Suprapubic skin (tissue), 4 donors: ENCODE data around the gene XPO6. TPM values are rescaled to one million over a fixed set of nuclear protein-coding genes. Genes with fewer than 3 reads are reported as not detected.

Source experiments
- DNase-seq, 2 donors: peaks; one replicate each; pipeline ENCODE4 v3.0.0-alpha.2; 2019; ENCODE audit warnings: low spot score in 2 of 2
- H3K27ac ChIP-seq: fragments of 200-600 bp; sonication (generic); one replicate; pipeline ENCODE4 v1.5.1; 2019
- H3K27me3 ChIP-seq: fragments of 200-600 bp; sonication (generic); one replicate; pipeline ENCODE4 v1.5.1; 2019
- H3K36me3 ChIP-seq: fragments of 200-600 bp; sonication (generic); one replicate; pipeline ENCODE4 v1.5.1; 2019
- H3K4me1 ChIP-seq: fragments of 200-600 bp; sonication (generic); one replicate; pipeline ENCODE4 v1.5.1; 2019
- H3K4me3 ChIP-seq: fragments of 200-600 bp; sonication (generic); one replicate; pipeline ENCODE4 v1.5.1; 2019; ENCODE audit warnings: mild to moderate bottlenecking
- H3K9me3 ChIP-seq: fragments of 200-600 bp; sonication (generic); one replicate; pipeline ENCODE4 v1.5.1; 2019
- CTCF ChIP-seq, 2 donors: fragments of 200-600 bp in 1 of 2; fragments of 450-650 bp in 1 of 2; sonication (generic) in 1 of 2; IDR thresholded peaks; one replicate each; pipeline ENCODE4 v1.5.1; 2016 to 2019; ENCODE audit warnings: antibody characterized with exemption in 2 of 2, mild to moderate bottlenecking in 1 of 2, moderate library complexity in 1 of 2
- EP300 ChIP-seq: sonication (generic); formaldehyde crosslinking; IDR thresholded peaks from one replicate; pipeline ENCODE4 v1.6.1; 2017; ENCODE audit warnings: antibody characterized with exemption
- POLR2A ChIP-seq, 2 donors: fragments of 450-650 bp; IDR thresholded peaks; one replicate each; pipeline ENCODE4 v1.6.1; 2017; ENCODE audit warnings: antibody characterized with exemption in 2 of 2, mild to moderate bottlenecking in 2 of 2, moderate library complexity in 2 of 2
- POLR2AphosphoS5 ChIP-seq, 3 donors: sonication (generic); formaldehyde crosslinking; IDR thresholded peaks; one replicate each; pipeline ENCODE4 v1.6.1; 2017; ENCODE audit warnings: antibody characterized with exemption in 3 of 3
- WGBS: methylation state at CpG from one replicate; pipeline ENCODE4 v1.1.5; 2018; 5-methylcytosine and 5-hydroxymethylcytosine counted together
- total RNA-seq, 4 donors: library from RNA; depleted of rRNA; stranded (reverse); fragments of >200 nt; gene quantifications; one replicate each; pipeline ENCODE4 v1.1.0, GENCODE V29; 2016

The XPO6 gene
- total RNA-seq, 4 donors from 2014 or later = 78.6 to 161 (median 88.1) TPM

- Histone ChIP-seq H3K9me3 (no peaks in the 10 kb centered on the region), H3K4me1 (no peaks in the 10 kb centered on the region), H3K36me3 (peaks cover 78% of the 10 kb centered on the region), H3K27ac (no peak overlapping the region), H3K4me3 (no peak overlapping the region), H3K27me3 (no peaks in the 10 kb centered on the region)
- TF ChIP-seq POLR2AphosphoS5 (IDR thresholded peaks at IDR 0.05) = no peak
- no peak for TF ChIP-seq EP300
- no peak for TF ChIP-seq CTCF (IDR thresholded peaks at IDR 0.05)
- TF ChIP-seq POLR2A (IDR thresholded peaks at IDR 0.05) = no peak
- DNase-seq = no peak
- 89% methylated on average over 12 of the region's 12 CpGs for WGBS
Measured at GRCh38 chr16:28149011-28149888, 62.5 kb downstream of the XPO6 start.

GRCh38 chr16:28146536-28146935, 65.2 kb downstream of the XPO6 start:
- no peak for DNase-seq
- TF ChIP-seq POLR2AphosphoS5 (IDR thresholded peaks at IDR 0.05) = no peak
- TF ChIP-seq POLR2A (IDR thresholded peaks at IDR 0.05) = no peak
- no peak for TF ChIP-seq CTCF (IDR thresholded peaks at IDR 0.05)
- TF ChIP-seq EP300 = no peak
- Histone ChIP-seq H3K27ac (no peak overlapping the region), H3K4me1 (no peaks in the 10 kb centered on the region), H3K27me3 (no peaks in the 10 kb centered on the region), H3K4me3 (no peak overlapping the region), H3K36me3 (peaks cover 75% of the 10 kb centered on the region), H3K9me3 (no peaks in the 10 kb centered on the region)
- WGBS = 81% methylated on average over 3 of the region's 3 CpGs

GRCh38 chr16:28145796-28146195, 66.0 kb downstream of the XPO6 start:
- Histone ChIP-seq H3K27ac (no peak overlapping the region), H3K4me1 (no peaks in the 10 kb centered on the region), H3K4me3 (no peak overlapping the region), H3K9me3 (no peaks in the 10 kb centered on the region), H3K36me3 (peaks cover 69% of the 10 kb centered on the region), H3K27me3 (no peaks in the 10 kb centered on the region)
- 88% methylated on average over 2 of the region's 2 CpGs for WGBS
- no peak for DNase-seq
- TF ChIP-seq EP300 (no peak), CTCF (IDR thresholded peaks at IDR 0.05) (no peak), POLR2A (IDR thresholded peaks at IDR 0.05) (no peak)

GRCh38 chr16:28140788-28141618, 70.8 kb downstream of the XPO6 start:
- Histone ChIP-seq H3K27ac (peak overlapping the region; percentile 42), H3K4me1 (no peaks in the 10 kb centered on the region), H3K9me3 (no peaks in the 10 kb centered on the region), H3K4me3 (no peak overlapping the region), H3K36me3 (peaks cover 29% of the 10 kb centered on the region), H3K27me3 (no peaks in the 10 kb centered on the region)
- DNase-seq = no peak
- 85% methylated on average over 5 of the region's 5 CpGs for WGBS
- TF ChIP-seq POLR2A (IDR thresholded peaks at IDR 0.05) (no peak), POLR2AphosphoS5 (IDR thresholded peaks at IDR 0.05) (no peak), EP300 (no peak), CTCF (IDR thresholded peaks at IDR 0.05) (no peak)

GRCh38 chr16:28139530-28139929, 72.2 kb downstream of the XPO6 start:
- Histone ChIP-seq H3K4me1 (no peaks in the 10 kb centered on the region), H3K9me3 (no peaks in the 10 kb centered on the region), H3K27me3 (no peaks in the 10 kb centered on the region), H3K36me3 (peaks cover 32% of the 10 kb centered on the region), H3K27ac (no peak overlapping the region), H3K4me3 (no peak overlapping the region)
- no peak for DNase-seq
- TF ChIP-seq CTCF (IDR thresholded peaks at IDR 0.05) (no peak), EP300 (no peak), POLR2A (IDR thresholded peaks at IDR 0.05) (no peak), POLR2AphosphoS5 (IDR thresholded peaks at IDR 0.05) (no peak)
- WGBS = 65% methylated on average over 1 of the region's 1 CpG
